ENCODE data around the gene MMD2.
A peak's percentile ranks its signal among the peaks of the same experiment; 100 is the strongest.
"Not testable (repeated sequence)": the region's sequence is repeated elsewhere in the genome, so short reads cannot be mapped to it uniquely, and the experiment has no call there.

The MMD2 gene, protein sequence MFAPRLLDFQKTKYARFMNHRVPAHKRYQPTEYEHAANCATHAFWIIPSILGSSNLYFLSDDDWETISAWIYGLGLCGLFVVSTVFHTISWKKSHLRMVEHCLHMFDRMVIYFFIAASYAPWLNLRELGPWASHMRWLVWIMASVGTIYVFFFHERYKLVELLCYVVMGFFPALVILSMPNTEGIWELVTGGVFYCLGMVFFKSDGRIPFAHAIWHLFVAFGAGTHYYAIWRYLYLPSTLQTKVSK

DNA sequence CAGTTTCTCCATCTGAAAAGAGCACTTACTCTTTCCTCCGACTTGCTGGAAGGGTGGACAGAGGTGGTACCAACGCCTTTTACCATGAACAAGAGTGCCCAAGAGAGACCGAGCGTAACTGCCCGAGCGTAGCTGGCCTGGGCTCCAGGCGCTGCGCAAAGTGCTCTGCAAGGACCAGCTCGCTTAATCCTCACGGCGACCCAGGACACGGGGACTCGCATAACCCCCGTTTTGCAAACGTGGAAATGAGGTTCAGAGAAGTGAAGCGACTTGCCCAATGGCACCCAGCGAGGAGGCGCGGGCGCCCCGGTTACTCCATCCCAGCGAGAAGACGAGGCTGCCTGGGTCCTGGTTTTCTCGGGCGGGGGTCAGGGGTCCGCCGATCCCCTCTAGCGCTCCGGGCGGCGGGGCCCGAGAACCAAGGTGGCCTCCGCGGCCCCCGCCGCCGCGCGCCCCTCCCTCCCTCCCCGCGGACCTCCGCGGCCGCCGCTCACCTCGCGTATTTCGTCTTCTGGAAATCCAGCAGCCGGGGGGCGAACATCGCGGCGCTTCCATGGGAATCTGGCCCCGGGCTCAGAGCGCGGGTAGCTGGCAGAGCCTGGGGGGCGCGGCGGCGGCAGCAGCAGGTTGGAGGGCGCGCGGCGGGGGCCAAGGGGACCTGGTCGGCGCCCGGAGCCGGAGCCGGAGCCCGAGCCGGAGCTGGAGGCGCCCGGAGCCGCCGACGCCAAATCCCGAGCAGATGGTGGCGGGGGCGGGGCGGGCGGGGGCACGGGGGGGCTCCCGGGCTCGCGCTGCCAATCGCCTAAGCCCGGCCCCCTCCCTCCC, at the start of gene MMD2:
MMD2 (minus strand) TSS at position 711 of the 825 bp plus-strand sequence; CDS start at position 541, 170 bp downstream.
- no peak for DNase-seq

DNA sequence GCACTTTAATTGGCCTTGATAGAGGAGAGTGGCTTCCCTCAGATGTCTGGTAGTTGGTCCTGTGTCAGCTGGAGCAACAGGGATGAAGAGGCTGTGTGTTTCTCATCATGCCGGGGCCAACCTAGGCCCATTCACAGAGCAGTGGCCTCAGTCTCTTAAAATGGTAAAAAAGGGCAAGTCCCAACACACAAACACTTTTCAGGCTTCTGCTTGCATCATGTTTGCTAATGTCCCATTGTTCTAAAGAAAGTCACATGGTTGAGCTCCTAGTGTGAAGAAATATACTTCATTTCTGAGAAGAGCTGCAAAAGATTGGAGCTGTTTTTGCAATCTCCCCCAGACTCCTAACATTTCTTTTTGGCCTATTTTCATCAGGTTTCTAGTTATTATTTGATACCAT, 46.1 kb upstream of the MMD2 start:
- no peak for DNase-seq

DNA sequence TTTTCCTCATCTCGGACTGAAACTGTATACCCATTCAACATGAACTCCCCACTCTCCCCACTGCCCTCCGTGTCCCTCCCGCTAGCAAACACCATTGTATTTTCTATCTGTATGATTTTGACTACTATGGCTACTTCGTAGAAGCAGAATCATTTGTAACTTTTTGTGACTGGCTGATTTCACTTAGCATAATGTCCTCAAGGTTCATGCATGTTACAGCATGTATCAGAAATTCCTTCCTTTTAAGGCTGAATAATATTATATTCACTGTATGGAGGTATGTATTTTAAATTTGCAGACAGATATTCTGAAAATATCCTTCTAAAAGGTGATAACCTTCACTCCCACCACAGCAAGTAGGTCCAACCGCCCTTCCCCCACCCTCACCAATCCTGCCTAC, 42.9 kb upstream of the MMD2 start:
- DNase-seq = no peak

DNA sequence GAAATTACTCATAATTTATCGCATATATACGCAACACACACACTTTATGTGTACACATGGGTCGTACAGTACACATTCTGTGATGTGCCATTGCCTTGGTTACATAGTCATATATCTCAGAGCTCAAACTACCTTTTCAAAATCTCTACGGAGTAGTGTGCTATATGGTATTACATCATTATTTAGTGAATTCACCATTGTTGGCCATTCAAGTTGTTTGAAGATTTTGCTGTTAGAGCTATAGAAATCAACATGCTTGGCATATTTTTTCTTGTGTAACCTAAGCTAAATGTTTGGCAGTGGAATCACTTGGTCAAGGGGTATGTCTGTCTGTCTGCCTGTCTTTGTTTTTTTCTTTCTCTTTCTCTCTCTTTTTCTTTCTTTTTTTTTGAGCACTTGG, 42.0 kb upstream of the MMD2 start:
- DNase-seq = no peak

DNA sequence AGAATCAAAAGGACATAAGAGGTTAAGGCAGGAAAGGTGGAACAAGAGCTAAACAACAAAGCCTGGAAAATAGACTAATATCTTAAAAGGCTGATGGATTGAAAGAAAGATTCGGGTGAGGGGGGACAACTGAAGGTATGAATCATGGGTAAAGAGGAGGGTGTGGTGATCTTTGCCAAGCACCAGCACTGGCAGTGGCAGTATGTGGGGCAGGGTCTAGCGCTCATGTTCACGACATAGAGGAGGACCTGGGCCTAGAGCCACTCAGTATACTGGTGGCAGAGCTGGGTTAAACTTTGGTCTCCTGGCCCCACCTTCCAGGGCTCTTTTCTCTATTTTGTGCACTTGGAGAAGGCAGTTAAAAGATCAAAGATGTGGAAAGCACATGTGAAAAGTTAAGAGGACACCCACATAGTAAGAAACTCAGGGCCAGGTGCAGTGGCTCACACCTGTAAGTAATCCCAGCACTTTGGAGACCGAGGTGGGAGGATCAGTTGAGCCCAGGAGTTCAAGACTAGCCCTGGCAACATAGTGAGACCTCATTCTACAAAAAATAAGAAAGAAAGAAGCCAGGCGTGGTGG, 40.5 kb upstream of the MMD2 start:
- DNase-seq = no peak

DNA sequence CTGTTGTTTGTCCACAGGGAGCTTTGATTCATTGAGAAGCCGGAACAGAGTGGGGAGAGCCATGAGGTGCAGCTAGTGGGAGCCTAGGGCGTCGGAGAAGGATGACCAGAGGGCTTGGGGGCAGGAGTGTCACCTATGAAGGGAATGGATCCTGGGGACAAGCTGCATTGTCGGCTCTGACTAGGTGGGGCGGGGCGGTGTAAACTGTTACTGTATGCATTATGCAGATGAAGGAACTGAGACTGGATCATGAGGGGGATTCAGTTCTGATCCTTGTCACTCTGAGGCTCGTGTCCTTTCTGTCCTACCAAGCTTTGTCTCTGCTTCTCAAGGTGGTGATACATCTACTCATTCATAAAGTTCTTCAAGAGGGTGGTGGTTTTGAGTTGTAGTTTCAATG, 39.9 kb upstream of the MMD2 start:
- DNase-seq = no peak

DNA sequence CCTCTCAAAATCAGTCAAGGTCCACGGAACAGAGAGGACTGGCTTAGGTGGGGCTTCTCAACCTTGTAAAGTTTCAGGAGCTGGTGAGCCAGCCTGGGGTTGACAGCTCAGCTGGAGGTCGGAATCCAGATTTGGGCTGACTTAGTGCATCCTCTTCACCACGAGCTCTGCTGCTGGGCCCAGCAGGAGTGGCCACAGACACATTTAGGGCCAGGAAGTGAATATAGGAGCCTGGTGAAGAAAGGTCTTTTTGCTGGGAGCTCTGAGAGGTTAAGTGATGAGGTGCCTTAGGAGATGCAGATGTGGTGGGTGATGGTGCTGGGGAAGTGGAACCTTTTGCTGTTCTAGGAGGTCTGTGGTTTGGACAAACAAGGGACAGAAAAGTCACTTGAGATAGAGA, 39.3 kb upstream of the MMD2 start:
- DNase-seq = no peak

DNA sequence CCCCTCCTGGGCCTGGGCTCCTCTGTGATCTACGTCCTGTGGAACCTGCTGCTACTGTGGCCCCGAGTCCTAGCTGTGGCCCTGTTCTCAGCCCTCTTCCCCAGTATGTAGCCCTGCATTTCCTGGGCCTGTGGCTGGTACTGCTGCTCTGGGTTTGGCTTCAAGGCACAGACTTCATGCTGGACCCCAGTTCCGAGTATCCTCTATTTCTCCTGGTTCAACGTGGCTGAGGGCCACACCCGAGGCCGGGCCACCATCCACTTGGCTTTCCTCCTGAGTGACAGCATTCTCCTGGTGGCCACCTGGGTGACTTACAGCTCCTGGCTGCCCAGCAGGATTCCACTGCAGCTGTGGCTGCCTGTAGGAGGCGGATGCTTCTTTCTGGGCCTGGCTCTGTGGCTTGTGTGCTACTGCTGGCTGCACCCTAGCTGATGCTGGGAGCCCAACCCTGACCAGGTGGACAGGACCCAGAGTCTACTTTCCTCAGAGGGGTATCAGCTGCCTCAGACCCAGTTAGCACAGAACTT, 37.8 kb upstream of the MMD2 start:
- DNase-seq = no peak

DNA sequence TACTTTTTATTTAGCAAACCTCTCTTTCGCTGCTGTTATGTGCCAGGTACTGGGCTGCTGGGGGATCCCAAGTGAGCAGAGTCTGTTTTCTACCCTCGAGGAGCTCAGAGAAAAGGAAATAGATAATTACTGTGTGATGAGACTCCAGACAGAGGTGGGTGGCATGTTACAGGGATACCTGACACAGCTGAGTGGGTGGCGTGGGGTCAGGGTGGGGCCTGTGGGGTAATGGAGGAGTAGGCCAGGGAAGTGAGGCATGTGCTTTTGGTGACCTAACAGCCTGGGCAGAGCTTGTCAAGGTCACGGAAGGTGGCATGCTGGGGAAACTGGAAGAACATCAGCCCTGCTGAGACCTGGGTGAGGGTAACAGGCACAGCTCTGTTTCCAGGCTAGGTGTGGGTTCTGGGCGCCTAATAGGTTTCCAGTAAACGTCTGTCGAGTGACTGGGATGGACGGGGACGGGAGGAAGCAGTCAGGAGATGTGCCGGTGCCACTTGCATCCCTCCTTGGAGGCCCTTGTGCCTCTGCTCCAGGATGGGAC, 36.5 kb upstream of the MMD2 start:
- DNase-seq = no peak

DNA sequence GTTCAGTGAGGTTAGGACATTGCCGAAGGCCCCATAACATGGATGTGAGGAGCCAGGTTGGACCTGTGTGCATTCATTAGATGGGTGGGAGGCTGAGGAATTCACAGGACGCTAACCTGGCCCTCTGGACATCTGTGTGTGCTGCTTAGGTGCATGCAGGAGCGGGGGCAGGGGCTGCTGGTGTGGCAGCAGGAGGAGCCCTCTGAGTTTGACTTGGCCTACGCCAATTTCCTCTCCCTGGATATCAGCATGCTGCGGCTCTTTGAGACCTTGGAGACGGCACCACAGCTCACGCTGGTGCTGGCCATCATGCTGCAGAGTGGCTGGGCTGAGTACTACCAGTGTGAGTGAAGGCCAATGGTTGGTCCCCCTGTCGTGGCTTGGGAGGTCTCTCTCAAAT, 34.5 kb upstream of the MMD2 start:
- DNase-seq = no peak

DNA sequence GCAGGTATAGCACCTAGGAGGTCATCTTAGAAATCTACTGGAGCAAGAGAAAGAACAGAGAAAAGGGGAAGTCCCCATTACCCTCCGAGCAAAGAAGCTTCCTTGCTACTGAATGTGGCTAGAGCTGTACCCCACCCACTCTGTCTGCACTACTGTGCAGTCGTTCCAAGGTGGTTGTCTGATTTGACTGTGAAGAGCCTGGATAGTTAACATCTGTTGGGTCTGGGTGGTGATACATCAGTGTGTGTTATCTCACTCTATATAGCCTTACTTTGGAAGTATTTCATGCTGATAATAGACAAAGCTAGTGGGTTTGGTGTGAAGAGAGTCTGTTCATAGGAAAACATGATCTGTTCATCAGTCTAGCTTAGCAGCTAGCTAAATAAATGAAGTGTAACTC, 23.8 kb upstream of the MMD2 start:
- not testable (repeated sequence) for DNase-seq

DNA sequence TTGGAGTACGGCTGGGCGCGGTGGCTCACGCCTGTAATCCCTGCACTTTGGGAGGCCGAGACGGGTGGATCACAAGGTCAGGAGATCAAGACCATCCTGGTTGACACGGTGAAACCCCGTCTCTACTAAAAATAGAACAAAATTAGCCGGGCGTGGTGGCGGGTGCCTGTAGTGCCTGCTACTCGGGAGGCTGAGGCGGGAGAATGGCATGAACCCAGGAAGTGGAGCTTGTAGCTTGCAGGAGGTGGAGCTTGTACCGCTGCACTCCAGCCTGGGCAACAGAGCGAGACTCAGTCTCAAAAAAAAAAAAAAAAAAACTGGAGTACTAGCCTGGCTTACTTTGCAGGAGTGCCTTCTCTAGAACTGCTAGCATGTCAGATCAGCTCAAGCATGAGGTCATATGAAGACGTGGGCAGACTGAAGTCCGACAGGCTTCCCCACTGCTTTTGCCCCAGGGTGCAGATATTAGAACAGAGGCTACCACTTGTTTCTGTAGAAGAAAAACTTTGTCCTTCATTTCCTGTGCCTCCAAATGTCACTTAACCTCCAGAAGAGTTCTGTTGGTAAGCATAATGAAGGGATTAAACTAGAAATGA, 22.4 kb upstream of the MMD2 start:
- not testable (repeated sequence) for DNase-seq

DNA sequence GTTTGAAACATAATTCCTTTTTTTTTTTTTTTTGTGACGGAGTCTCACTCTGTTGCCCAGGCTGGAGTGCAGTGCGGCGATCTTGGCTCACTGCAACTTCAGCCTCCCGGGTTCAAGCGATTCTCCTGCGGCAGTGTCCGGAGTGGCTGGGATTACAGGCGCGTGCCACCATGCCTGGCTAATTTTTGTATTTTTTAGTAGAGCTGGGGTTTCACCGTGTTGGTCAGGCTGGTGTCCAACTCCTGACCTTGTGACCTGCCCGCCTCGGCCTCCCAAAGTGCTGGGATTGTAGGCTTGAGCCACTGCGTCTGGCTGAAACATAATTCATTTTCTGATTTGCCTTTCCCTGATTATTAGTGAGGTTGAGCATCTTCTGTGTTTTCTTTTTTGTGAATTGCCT, 16.6 kb upstream of the MMD2 start:
- not testable (repeated sequence) for DNase-seq

DNA sequence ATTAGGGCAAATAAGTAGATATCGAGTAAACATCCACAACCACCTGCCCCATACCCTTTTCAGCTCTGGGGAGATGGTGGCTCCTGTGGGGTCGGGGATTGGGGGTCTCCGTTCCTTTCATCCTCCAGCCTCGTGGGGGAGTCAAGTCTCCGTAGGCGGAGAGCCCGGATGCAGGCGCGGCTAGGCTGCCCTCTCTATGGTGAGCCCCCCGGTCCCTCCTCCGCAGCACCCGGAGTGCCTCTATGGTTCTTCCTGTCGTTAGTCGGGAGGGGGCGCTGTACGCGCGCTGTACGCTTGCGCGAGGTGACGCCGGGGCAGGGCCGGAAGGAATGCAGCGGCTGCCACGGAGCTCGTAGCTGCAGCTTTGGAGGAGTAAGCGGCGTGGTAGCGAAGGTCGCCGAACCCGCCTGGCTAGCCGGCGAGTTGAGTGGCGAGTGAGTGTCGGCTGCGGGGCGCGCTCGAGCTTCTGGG, 14.8 kb upstream of the MMD2 start:
- peak; percentile 96 for DNase-seq

DNA sequence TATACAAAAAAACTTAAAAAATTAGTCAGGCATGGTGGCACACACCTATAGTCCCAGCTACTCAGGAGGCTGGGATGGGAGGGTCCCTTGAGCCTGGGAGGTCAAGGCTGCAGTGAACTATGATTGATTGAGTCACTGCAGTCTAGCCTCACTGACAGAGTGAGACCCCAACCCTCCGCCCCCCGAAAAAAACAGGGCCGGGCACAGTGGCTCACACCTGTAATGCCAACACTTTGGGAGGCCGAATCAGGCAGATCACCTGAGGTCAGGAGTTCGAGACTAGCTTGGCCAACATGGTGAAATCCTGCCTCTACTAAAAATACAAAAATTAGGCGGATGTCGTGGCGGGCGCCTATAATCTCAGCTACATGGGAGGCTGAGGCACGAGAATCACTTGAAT, 13.5 kb upstream of the MMD2 start:
- not testable (repeated sequence) for DNase-seq

DNA sequence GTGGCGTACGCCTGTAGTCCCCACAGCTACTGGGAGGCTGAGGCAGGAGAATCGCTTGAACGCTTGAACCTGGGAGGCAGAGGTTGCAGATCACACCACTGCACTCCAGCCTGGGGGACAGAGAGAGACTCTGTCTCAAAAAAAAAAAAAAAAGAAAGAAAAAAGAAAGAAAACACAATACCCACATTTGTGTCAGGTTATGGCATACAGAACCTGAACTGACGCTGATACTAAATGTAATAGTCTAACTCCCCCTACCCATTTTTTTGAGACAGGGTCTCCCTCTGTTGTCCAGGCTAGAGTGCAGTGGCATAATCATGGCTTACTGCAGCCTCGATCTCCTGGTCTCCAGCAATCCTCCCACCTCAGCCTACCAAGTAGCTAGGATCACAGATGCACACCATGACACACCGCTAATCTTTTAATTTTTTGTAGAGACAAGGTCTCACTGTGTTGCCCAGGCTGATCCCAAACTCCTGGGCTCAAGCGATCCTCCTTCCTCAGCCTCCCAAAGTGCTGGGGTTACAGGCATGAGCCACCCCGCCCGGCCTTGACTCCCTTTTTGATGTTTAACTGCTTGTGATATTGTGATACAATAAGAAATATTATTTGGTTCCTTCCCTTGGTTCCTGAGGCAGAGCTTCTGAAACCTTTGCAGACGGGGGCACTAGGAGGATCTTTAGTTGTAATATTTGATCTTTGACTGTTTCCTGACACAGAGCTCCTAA, 6.5 kb upstream of the MMD2 start:
- DNase-seq = no peak

DNA sequence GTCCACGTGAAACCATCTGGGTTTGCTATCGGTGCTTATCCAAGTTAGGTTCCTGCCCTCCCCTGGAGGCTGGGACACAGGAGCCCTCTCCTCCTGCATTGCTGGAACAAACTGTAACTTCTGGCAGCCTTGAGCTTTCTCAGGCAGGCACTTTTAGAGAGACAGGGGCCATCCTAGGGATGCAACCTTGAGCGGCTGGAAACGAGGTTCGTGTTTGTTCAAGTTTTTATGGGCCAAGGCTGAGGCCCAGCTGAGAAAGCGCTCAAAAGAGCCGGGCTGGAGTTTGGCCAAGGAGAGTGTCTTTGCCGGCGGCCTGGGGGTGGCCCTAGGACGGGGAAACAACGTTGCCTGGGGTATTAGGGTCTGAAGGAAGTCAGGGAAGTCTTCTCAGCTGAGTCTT, 5.5 kb upstream of the MMD2 start:
- no peak for DNase-seq

DNA sequence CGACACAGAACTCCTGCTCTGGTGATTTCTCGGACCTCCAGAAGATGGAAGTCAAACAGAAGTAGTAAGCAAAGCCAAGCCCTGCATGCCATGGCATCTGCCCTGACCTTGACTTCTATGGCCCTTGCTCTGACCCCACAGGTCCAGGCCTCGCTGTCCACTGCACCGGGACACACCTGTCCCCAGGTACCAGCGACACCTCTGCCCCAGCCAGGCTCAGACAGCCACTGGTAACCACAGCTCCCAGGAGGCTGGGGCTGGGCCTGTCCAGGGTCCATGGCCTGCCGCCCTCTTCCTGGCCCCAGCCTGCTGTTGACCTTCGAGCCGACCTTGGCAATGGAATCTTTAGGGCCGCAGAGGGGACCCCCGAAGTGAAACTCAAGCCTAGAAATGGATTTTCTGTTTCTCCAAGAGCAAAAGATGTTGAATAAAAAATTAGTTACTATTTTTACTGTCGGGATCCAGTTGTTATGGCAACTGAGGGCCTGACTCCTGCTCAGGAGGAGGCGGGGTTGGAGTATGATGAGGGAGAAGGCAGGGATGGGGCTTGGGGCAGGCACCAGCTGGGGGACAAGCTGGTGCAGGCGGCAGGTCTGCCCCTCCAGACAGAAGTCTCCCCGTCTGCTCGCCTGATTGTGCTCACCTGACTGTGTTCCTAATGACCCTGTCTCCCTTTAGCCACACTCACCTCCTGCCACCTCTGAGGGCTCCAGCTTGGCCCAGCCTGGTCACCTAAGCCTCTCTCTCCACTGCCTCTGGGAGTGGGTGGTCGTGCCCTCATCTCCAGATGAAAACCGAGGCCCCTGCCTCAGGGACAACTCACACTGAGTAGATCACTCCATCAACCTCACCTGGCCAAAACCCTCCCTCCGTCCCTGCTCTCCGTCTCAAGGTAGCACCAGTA, 4.1 kb upstream of the MMD2 start:
- DNase-seq = no peak

DNA sequence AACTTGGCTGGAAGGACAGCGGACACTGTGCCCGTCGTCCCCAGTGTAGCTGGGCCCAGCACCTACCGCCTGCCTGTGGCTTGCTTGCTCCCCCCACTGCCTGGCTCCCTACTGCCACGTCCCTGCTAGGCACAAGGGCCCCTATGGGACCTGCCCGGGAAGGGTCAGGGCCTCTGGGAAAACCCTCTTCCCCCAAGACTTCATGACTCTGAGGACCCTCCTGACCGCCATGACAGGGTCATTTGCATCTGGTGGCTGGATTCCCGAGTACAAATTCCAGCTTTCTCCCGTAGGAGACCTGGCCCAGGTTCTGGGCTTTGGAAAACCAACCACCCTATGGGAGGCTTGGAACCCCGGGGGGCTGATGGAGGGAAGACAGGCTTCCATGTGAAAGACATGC, 1.4 kb upstream of the MMD2 start:
- no peak for DNase-seq

DNA sequence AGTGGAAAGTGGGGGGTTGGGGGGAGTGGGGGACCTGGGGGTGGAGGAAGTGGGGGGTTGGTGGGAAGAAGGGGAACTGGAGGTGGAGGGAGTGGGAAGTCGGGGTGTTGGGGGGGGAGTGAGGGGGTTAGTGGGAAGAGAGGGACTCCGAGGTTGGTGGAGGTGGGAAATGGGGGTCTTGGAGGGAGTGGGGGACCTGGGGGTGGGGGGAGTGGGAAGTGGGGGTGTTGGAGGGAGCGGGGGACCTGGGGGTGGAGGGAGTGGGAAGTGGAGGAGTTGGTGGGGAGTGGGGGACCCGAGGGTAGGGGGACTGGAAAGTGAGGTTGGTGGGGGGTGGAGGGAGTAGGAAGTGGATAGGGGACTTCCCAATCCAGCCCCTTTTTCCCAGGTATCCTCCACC, 906 bp upstream of the MMD2 start:
- DNase-seq = no peak

DNA sequence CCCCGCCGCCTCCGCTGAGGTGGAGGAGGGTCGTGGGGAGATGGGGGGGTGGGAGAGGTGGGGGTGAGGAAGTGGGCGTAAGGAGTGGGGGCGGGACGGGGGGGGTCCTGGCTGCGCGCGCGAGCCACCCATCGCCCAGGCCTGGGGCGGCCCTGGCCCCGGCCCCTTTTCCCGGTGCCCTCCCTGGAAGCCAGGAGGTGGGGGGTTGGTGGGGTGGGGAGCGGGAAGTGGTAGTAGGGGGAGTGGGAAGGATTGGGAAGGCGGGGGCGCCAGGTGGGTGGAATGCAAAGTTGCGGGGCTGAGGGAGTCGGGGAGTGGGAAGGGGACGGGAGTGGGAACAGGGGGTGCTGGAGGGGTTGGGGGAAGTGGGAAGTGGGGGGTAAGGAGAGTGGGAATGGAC, 319 bp upstream of the MMD2 start:
- no peak for DNase-seq

Measured in CD4-positive, alpha-beta T cell treated with Interleukin-17A for 4 hours (primary cell).